HG03139 (cell line): ENCODE data around the gene USP47.

Experiments
- ATAC-seq: cut with Tn5 transposase; IDR thresholded peaks from one replicate; pipeline ENCODE4 v1.9.1; 2021; ENCODE audit not compliant: unreplicated experiment

Gene USP47

GRCh38 chr11:11979488-11980117 lies 137.8 kb downstream of the USP47 start:
- ATAC-seq = no peak

- ATAC-seq = no peak
These were observed 138.4 kb downstream of the USP47 start for GRCh38 chr11:11980200-11980599.

- ATAC-seq = no peak
These were observed 139.1 kb downstream of the USP47 start for GRCh38 chr11:11980841-11981308.

GRCh38 chr11:11981364-11981763 lies 139.6 kb downstream of the USP47 start:
- no peak for ATAC-seq

- no peak for ATAC-seq
These were observed 140.1 kb downstream of the USP47 start for GRCh38 chr11:11981840-11982239.

GRCh38 chr11:11982461-11982860 lies 140.7 kb downstream of the USP47 start:
- ATAC-seq = no peak

GRCh38 chr11:11982975-11983374 lies 141.2 kb downstream of the USP47 start:
- no peak for ATAC-seq

GRCh38 chr11:11983427-11983826 lies 141.7 kb downstream of the USP47 start:
- ATAC-seq = no peak

GRCh38 chr11:11984563-11984962 lies 142.8 kb downstream of the USP47 start:
- ATAC-seq = no peak

GRCh38 chr11:11985016-11985715 lies 143.4 kb downstream of the USP47 start:
- no peak for ATAC-seq

GRCh38 chr11:11985954-11986949 lies 144.5 kb downstream of the USP47 start:
- no peak for ATAC-seq

GRCh38 chr11:11987503-11988022 lies 145.8 kb downstream of the USP47 start:
- ATAC-seq = no peak

GRCh38 chr11:11988099-11988651 lies 146.4 kb downstream of the USP47 start:
- no peak for ATAC-seq

- no peak for ATAC-seq
These were observed 147.0 kb downstream of the USP47 start for GRCh38 chr11:11988681-11989261.

GRCh38 chr11:11989774-11990744 lies 148.3 kb downstream of the USP47 start:
- ATAC-seq = no peak

- ATAC-seq = no peak
These were observed 150.8 kb downstream of the USP47 start for GRCh38 chr11:11992257-11993212.

- no peak for ATAC-seq
These were observed 152.1 kb downstream of the USP47 start for GRCh38 chr11:11993839-11994238.

GRCh38 chr11:11995601-11996000 lies 153.8 kb downstream of the USP47 start:
- no peak for ATAC-seq
